GM20431 (cell line): ENCODE data around the gene HUNK.
"Not testable (repeated sequence)": the region's sequence is repeated elsewhere in the genome, so short reads cannot be mapped to it uniquely, and the experiment has no call there.

ENCODE experiments used
- in situ Hi-C: fragments of 300-500 bp; cut with MseI, MboI; formaldehyde crosslinking; loops from one replicate; pipeline ENCODE4 v1.15.0; 2020; ENCODE audit warnings: low sequenced_read_pairs; ENCODE audit not compliant: unreplicated experiment

HUNK gene

GRCh38 chr21:32030146-32030652 lies 157.4 kb downstream of the HUNK start:
- in situ Hi-C loops, result no loop called here

DNA sequence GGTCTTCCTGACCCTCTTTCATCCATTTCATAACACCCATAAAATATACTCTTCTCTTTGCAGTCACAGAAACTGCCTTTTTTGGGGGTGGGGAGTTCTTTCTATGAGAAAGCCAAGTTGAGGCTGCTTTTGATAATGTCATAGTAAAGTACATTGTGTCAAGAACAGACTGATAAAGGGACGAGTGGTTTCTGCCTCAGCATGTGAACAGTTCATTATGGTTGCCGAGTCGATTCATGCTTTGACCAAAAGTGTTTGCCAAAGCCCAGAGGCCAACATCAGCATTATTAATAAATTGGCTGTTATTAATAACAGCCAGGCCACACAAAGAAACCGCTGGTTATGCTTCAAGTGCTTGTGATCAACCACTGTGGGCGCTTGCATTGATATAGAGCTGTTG lies 162.0 kb downstream of the HUNK start:
- in situ Hi-C loops, result no loop called here

GRCh38 chr21:32035617-32036016 lies 162.8 kb downstream of the HUNK start:
- in situ Hi-C loops, result no loop called here

GRCh38 chr21:32036756-32037155 lies 163.9 kb downstream of the HUNK start:
- in situ Hi-C loops, result no loop called here

DNA sequence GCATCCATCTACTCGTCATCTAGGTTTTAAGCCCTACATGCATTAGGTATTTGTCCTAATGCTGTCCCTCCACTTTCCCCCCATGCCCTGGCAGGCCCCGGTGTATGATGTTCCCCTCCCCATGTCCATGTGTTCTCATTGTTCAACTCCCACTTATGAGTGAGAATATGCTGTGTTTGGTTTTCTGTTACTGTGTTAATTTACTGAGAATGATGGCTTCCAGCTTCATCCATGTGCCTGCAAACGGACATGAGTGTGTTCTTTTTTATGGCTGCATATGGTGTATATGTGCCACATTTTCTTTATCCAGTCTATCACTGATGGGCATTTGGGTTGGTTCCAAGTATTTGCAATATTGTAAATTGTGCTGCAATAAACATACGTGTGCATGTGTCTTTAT lies 165.9 kb downstream of the HUNK start:
- in situ Hi-C loops, result not testable (repeated sequence)

GRCh38 chr21:32043458-32043857 lies 170.6 kb downstream of the HUNK start:
- in situ Hi-C loops, result no loop called here

GRCh38 chr21:32044205-32045180 lies 171.7 kb downstream of the HUNK start:
- in situ Hi-C loops, result no loop called here

DNA sequence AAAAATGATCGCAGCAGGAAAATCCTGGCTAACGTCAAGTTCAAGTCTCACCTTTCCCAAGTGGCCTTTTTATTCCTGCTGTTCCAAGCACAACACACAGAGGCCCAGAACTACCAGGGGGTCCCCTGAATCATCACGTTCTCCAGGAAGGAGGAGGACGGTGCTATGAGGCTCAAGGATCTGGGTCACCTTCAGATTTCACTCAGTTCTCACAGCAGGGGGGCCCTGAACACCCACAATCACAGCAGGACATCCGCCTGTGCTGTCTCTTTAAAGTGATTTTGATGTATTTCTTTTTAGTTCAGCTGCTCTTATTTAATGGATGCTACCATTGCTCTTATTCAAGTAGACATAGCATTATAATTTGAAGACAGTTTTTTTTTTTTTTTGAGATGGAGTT lies 173.4 kb downstream of the HUNK start:
- in situ Hi-C loops, result no loop called here

DNA sequence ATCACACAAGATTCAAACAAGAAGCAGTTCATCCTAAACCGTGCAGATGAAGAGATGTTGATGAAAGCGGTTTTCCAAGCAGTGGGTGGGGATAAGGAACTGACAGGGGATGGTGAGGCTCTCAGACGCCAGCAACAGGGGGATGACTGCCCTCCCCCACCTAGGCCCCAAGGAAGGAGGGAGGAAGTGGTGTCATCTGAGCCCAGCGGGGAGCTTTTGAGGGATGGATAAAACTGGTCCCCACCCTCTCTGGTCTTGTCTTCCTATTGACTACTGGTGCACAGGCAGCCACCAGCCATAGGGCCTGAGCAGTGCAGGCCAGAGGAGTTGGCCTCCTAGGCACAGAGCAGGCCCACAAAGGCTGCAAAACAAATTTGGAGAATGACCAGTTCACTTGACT lies 175.5 kb downstream of the HUNK start:
- in situ Hi-C loops, result no loop called here
